Astrocyte of the cerebellum (primary cell): ENCODE data around the gene CLSTN1.

Experiments
- DNase-seq: peaks from one replicate; pipeline ENCODE4 v3.0.0-alpha.2; 2011; ENCODE audit warnings: low read depth
- H3K4me3 ChIP-seq: 2 replicates; pipeline ENCODE4 v1.5.1; 2011; ENCODE audit warnings: mild to moderate bottlenecking, low read depth, low read length, moderate library complexity
- in situ Hi-C: cut with HindIII; loops from 2 replicates; pipeline ENCODE4 v1.10.0; 2017; ENCODE audit warnings: low sequenced_read_pairs
- TF ChIP-seq, protein P1 (sequence below): IDR thresholded peaks from 2 replicates; pipeline ENCODE4 v1.5.1; 2012; ENCODE audit warnings: low read length, low read depth, moderate library complexity, mild to moderate bottlenecking; ENCODE audit errors: missing control alignments

The CLSTN1 gene

GRCh38 chr1:9835404-9835757 lies 11.6 kb upstream of the CLSTN1 start:
- H3K4me3 ChIP-seq, result no peak overlapping the region
- TF ChIP-seq, protein P1, sequence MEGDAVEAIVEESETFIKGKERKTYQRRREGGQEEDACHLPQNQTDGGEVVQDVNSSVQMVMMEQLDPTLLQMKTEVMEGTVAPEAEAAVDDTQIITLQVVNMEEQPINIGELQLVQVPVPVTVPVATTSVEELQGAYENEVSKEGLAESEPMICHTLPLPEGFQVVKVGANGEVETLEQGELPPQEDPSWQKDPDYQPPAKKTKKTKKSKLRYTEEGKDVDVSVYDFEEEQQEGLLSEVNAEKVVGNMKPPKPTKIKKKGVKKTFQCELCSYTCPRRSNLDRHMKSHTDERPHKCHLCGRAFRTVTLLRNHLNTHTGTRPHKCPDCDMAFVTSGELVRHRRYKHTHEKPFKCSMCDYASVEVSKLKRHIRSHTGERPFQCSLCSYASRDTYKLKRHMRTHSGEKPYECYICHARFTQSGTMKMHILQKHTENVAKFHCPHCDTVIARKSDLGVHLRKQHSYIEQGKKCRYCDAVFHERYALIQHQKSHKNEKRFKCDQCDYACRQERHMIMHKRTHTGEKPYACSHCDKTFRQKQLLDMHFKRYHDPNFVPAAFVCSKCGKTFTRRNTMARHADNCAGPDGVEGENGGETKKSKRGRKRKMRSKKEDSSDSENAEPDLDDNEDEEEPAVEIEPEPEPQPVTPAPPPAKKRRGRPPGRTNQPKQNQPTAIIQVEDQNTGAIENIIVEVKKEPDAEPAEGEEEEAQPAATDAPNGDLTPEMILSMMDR, result no peak
- in situ Hi-C loops, result no loop called here
- DNase-seq, result no peak

- in situ Hi-C loops, result no loop called here
- H3K4me3 ChIP-seq, result no peak overlapping the region
- DNase-seq, result no peak
- TF ChIP-seq, protein P1, result no peak
These were observed 9.9 kb upstream of the CLSTN1 start for GRCh38 chr1:9833632-9834031.

GRCh38 chr1:9827558-9828185 lies 3.9 kb upstream of the CLSTN1 start:
- in situ Hi-C loops, result no loop called here
- H3K4me3 ChIP-seq, result no peak overlapping the region
- TF ChIP-seq, protein P1, result peak; percentile 58
- DNase-seq, result peak; percentile 53

DNA sequence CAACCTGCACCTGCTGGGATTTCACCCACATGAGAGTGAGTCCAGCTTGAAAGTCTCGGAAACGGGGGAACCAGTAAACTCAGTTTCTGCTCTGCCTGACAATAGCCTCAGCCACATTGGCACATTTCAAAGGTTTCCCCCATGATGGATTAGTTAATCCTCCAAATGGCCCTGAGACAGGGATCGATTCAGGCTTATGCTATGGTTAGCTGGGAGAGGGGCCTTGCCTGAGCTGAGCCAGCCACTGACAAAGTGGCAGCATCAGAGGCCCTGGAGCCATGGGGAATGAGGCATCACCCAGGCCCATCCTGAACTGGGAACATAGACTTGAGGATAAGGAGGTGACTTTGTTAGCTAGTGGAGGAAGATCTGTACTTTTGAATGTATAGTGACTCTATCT lies 2.9 kb upstream of the CLSTN1 start:
- in situ Hi-C loops, result no loop called here
- DNase-seq, result no peak
- H3K4me3 ChIP-seq, result no peak overlapping the region
- TF ChIP-seq, protein P1, result no peak

DNA sequence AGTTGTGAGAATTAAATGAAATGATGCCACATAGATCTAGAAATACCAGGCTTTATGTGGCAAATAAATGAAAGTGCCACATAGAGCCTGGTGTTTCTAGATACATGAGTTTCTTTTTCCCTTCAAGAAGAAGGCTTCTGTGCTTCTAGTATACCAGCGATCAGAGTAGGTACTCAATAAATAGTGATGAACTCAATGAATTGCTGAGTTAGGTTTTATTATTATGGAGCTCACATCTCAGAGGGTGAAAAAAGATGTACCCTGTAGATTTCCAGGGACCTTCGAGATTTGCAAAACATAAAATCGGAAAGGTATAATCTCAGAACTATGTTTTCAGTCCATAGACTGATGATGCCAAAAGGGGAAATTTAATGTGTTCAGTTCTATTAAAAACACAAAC lies 2.3 kb upstream of the CLSTN1 start:
- no peak overlapping the region for H3K4me3 ChIP-seq
- in situ Hi-C loops, result no loop called here
- TF ChIP-seq, protein P1, result no peak
- DNase-seq, result no peak

DNA sequence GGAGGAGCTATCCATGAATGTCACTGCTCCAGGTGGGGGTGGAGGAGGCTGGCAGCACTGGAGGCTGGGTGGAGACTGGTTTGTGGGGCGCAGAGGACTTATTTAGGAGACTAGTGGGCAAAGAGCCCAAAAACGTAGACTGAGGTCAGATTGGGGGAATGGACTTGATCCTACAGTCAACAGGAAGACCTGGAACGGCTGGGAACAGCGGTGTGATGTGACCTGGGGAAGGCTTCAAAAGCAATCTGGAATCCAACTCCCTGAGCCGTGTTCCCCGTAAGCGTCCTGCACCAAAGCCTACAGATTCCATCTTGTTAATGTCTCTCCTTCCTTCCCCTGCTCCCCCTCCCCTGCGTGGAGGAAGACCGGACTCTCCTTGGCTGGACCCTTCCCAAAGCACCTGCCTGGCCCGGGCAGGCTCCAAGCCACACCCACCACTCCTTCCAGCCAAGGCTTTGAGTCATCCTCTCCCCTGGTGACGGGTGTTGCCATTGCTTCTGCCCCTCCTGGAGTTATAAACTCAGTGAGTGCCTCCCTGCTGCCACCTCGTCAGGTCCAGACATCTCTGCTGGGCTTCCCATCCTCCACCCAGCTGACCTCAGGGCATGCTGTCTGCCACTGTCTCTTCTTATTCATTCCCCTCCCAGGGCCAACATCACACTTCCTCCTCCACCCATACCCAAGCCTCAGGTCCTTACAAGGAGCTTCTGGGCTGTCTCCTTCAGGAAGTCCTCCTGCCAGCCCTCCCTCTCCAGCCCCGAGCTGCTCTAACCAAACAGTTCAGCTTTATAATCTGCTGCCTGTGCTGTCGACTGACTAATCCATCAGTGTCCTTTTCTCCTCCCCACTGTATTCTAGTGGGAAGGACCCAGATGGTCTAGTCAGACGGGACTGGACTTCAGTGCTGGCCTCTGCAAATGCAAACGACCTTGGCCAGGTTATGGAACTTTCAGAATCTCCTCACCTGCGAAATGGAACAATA lies 1.6 kb upstream of the CLSTN1 start:
- no peak overlapping the region for H3K4me3 ChIP-seq
- DNase-seq, result peak; percentile 29
- in situ Hi-C loops, result no loop called here
- TF ChIP-seq, protein P1, result no peak
